Measurements from ENCODE around the gene CAPG. TPM values are rescaled to one million over a fixed set of nuclear protein-coding genes. Genes with fewer than 3 reads are reported as not detected.
A peak's percentile ranks its signal among the peaks of the same experiment; 100 is the strongest.

Gene CAPG
- total RNA-seq, 1 donor from 2014 or later: 441 TPM

GRCh38 chr2:85411405-85411748 lies 1.2 kb upstream of the CAPG start:
- TF ChIP-seq, protein P1, sequence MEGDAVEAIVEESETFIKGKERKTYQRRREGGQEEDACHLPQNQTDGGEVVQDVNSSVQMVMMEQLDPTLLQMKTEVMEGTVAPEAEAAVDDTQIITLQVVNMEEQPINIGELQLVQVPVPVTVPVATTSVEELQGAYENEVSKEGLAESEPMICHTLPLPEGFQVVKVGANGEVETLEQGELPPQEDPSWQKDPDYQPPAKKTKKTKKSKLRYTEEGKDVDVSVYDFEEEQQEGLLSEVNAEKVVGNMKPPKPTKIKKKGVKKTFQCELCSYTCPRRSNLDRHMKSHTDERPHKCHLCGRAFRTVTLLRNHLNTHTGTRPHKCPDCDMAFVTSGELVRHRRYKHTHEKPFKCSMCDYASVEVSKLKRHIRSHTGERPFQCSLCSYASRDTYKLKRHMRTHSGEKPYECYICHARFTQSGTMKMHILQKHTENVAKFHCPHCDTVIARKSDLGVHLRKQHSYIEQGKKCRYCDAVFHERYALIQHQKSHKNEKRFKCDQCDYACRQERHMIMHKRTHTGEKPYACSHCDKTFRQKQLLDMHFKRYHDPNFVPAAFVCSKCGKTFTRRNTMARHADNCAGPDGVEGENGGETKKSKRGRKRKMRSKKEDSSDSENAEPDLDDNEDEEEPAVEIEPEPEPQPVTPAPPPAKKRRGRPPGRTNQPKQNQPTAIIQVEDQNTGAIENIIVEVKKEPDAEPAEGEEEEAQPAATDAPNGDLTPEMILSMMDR (conservative IDR thresholded peaks at IDR 0.05; ENCODE audit: low read depth, low read length): no peak
- no peak for DNase-seq (ENCODE audit: low read depth)

GRCh38 chr2:85410584-85411404 lies 628 bp upstream of the CAPG start:
- TF ChIP-seq, protein P1 (conservative IDR thresholded peaks at IDR 0.05; ENCODE audit: low read depth, low read length): no peak
- H3K4me3 ChIP-seq (ENCODE audit: low read depth, low read length): peak overlapping the region; percentile 54
- DNase-seq (ENCODE audit: low read depth): no peak

More at GRCh38 chr2:85411405-85411748, 1.2 kb upstream of the CAPG start:
- no peak overlapping the region for H3K4me3 ChIP-seq (ENCODE audit: low read depth, low read length)

- TF ChIP-seq, protein P1 (conservative IDR thresholded peaks at IDR 0.05; ENCODE audit: low read depth, low read length): peak; percentile 6
- no peak for DNase-seq (ENCODE audit: low read depth)
- H3K4me3 ChIP-seq (ENCODE audit: low read depth, low read length): peak overlapping the region; percentile 10
These were observed 4.7 kb downstream of the CAPG start for GRCh38 chr2:85405201-85406059.

GRCh38 chr2:85401844-85402243 lies 8.3 kb downstream of the CAPG start:
- TF ChIP-seq, protein P1 (conservative IDR thresholded peaks at IDR 0.05; ENCODE audit: low read depth, low read length): no peak
- no peak for DNase-seq (ENCODE audit: low read depth)
- H3K4me3 ChIP-seq (ENCODE audit: low read depth, low read length): no peak overlapping the region

GRCh38 chr2:85401464-85401805 lies 8.7 kb downstream of the CAPG start:
- TF ChIP-seq, protein P1 (conservative IDR thresholded peaks at IDR 0.05; ENCODE audit: low read depth, low read length): no peak
- no peak for DNase-seq (ENCODE audit: low read depth)
- no peak overlapping the region for H3K4me3 ChIP-seq (ENCODE audit: low read depth, low read length)

- H3K4me3 ChIP-seq (ENCODE audit: low read depth, low read length): no peak overlapping the region
- TF ChIP-seq, protein P1 (conservative IDR thresholded peaks at IDR 0.05; ENCODE audit: low read depth, low read length): no peak
- no peak for DNase-seq (ENCODE audit: low read depth)
These were observed 9.4 kb downstream of the CAPG start for GRCh38 chr2:85400541-85401463.
